Calu3 (cell line): Measurements from ENCODE around the gene CAPN8. TPM values are rescaled to one million over a fixed set of nuclear protein-coding genes. Genes with fewer than 3 reads are reported as not detected.

Experiments
- BruUV-seq: library from RNA; stranded (reverse); fragments of 400-500 nt; replicated peaks from 2 replicates; lab custom pipeline; 2021; lab: Mats Ljungman, UMichigan
- CTCF ChIA-PET: fragments of 300-600 bp; sonication (Branson Sonifier 250); formaldehyde crosslinking; loops from one replicate; lab custom pipeline; 2022; ENCODE audit warnings: antibody characterized with exemption; lab: Charles Lee
- DNase-seq: peaks from one replicate; pipeline ENCODE4 v3.0.0; 2022
- H3K27ac Mint-ChIP-seq: one replicate; pipeline ENCODE4 v1.8.0; 2022; ENCODE audit warnings: mixed read lengths; ENCODE audit not compliant: unreplicated experiment
- H3K27me3 Mint-ChIP-seq: one replicate; pipeline ENCODE4 v1.8.0; 2022; ENCODE audit warnings: mixed read lengths; ENCODE audit not compliant: unreplicated experiment
- H3K36me3 Mint-ChIP-seq: one replicate; pipeline ENCODE4 v1.8.0; 2022; ENCODE audit warnings: mild to moderate bottlenecking, moderate library complexity, mixed read lengths; ENCODE audit not compliant: insufficient read depth, unreplicated experiment
- H3K4me1 Mint-ChIP-seq: one replicate; pipeline ENCODE4 v1.8.0; 2022; ENCODE audit warnings: mild to moderate bottlenecking, low read depth, mixed read lengths; ENCODE audit not compliant: unreplicated experiment
- H3K4me3 Mint-ChIP-seq: one replicate; pipeline ENCODE4 v1.8.0; 2022; ENCODE audit warnings: mild to moderate bottlenecking, low read depth, moderate library complexity, mixed read lengths; ENCODE audit not compliant: unreplicated experiment
- H3K9me3 Mint-ChIP-seq: one replicate; pipeline ENCODE4 v1.8.0; 2022; ENCODE audit warnings: low read depth, mixed read lengths; ENCODE audit not compliant: unreplicated experiment
- intact Hi-C: fragments of 100-400 bp; cut with micrococcal nuclease; formaldehyde crosslinking; loops from one replicate; pipeline ENCODE4 v1.10.0; 2022; ENCODE audit not compliant: unreplicated experiment
- total RNA-seq: library from RNA; stranded (reverse); gene quantifications from 2 replicates; pipeline ENCODE4 v1.2.3, GENCODE V29; 2022
- TF ChIP-seq, protein P1 (sequence below): fragments of 200-600 bp; IDR thresholded peaks from one replicate; pipeline ENCODE4 v1.8.0; 2022; ENCODE audit warnings: antibody characterized with exemption; ENCODE audit not compliant: unreplicated experiment

CAPN8 gene
- total RNA-seq, 1 experiment from 2014 or later, result 108 TPM

DNA sequence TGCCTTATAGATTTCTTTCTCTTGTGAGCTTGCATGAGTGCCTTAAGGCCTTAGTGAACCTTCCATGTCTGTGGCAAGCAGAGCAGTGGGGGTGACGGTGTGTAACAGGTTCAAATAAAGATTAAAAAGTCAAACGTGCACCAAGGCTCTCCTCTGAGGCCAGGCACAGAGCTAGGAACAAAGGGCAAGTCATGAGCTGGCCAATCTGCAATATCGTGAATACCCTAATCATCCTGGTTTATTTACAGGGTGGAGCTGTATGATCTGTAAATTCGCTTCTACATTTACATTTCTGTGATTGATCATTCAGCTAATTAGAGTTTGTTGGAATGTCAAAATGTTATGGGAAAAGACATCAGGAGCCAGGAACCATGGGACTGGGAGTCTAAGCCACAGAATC is 120.2 kb downstream of the CAPN8 start:
- no peak overlapping the region for H3K4me3 Mint-ChIP-seq
- intact Hi-C loops, result no loop called here
- H3K36me3 Mint-ChIP-seq, result peaks cover 12% of the 10 kb centered on the region
- TF ChIP-seq, protein P1, sequence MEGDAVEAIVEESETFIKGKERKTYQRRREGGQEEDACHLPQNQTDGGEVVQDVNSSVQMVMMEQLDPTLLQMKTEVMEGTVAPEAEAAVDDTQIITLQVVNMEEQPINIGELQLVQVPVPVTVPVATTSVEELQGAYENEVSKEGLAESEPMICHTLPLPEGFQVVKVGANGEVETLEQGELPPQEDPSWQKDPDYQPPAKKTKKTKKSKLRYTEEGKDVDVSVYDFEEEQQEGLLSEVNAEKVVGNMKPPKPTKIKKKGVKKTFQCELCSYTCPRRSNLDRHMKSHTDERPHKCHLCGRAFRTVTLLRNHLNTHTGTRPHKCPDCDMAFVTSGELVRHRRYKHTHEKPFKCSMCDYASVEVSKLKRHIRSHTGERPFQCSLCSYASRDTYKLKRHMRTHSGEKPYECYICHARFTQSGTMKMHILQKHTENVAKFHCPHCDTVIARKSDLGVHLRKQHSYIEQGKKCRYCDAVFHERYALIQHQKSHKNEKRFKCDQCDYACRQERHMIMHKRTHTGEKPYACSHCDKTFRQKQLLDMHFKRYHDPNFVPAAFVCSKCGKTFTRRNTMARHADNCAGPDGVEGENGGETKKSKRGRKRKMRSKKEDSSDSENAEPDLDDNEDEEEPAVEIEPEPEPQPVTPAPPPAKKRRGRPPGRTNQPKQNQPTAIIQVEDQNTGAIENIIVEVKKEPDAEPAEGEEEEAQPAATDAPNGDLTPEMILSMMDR, result no peak
- H3K27ac Mint-ChIP-seq, result no peak overlapping the region
- no peak for DNase-seq
- no TSS peak for BruUV-seq
- H3K27me3 Mint-ChIP-seq, result no peaks in the 10 kb centered on the region
- H3K9me3 Mint-ChIP-seq, result no peaks in the 10 kb centered on the region
- peaks cover 4% of the 10 kb centered on the region for H3K4me1 Mint-ChIP-seq
- CTCF ChIA-PET, result interaction anchor here (0.7 kb wide), 3 partner anchors 226 to 394 kb away, joined by 3 to 9 read pairs (median 3); no protein-coding TSS in a partner anchor

DNA sequence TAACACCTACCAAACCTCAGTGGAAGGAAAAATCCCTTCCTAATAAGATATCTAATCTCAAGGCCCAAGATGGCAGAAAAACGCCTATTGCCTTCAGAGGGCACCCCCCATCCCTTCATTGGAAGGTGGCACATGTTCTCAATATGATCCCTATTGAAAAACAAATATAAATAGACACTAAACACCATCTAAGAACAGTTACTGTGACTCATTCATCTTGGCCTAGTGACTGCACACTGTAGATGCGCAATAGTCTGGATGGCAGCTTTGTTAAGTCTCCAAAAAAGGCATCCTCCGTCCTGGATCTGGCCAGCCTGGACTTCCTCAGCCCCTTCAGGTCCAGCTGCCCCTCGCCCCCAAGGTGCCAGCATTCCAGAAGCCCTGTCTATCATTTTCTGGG is 121.9 kb downstream of the CAPN8 start:
- Mint-ChIP-seq H3K4me1 (no peaks in the 10 kb centered on the region), H3K27me3 (no peaks in the 10 kb centered on the region), H3K9me3 (no peaks in the 10 kb centered on the region), H3K27ac (no peak overlapping the region), H3K36me3 (peaks cover 16% of the 10 kb centered on the region), H3K4me3 (no peak overlapping the region)
- CTCF ChIA-PET, result interaction anchor here (0.6 to 1.2 kb wide), 5 partner anchors 10 to 406 kb away, joined by 3 to 5 read pairs (median 4); no protein-coding TSS in a partner anchor
- TF ChIP-seq, protein P1, result no peak
- DNase-seq, result no peak
- no TSS peak for BruUV-seq
- intact Hi-C loops, result no loop called here

DNA sequence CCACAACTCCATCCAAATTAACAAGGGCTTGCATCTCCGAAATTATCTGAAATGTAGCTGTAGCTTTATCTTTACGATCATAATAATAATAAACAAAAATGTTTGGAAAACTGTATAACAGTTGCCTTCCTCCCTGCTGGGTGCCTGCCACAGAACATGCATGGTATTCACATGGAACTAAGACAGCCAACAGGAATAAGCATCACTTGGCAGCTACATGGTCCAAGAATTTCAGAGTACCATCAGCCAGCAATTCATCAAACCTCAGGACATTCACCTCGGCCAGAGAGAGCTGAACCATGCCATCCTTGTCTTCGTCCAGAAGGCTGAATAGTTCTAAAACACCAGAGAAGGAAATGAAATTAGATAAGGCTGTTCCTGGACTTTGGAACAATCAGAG is 122.7 kb downstream of the CAPN8 start:
- Mint-ChIP-seq H3K27ac (no peak overlapping the region), H3K36me3 (peaks cover 20% of the 10 kb centered on the region), H3K4me1 (no peaks in the 10 kb centered on the region), H3K9me3 (no peaks in the 10 kb centered on the region), H3K4me3 (no peak overlapping the region), H3K27me3 (no peaks in the 10 kb centered on the region)
- CTCF ChIA-PET, result interaction anchor here (0.6 to 1.2 kb wide), 3 partner anchors 10 to 141 kb away, joined by 3 to 5 read pairs (median 4); no protein-coding TSS in a partner anchor
- intact Hi-C loops, result no loop called here
- BruUV-seq, result no TSS peak
- TF ChIP-seq, protein P1, result no peak
- no peak for DNase-seq

DNA sequence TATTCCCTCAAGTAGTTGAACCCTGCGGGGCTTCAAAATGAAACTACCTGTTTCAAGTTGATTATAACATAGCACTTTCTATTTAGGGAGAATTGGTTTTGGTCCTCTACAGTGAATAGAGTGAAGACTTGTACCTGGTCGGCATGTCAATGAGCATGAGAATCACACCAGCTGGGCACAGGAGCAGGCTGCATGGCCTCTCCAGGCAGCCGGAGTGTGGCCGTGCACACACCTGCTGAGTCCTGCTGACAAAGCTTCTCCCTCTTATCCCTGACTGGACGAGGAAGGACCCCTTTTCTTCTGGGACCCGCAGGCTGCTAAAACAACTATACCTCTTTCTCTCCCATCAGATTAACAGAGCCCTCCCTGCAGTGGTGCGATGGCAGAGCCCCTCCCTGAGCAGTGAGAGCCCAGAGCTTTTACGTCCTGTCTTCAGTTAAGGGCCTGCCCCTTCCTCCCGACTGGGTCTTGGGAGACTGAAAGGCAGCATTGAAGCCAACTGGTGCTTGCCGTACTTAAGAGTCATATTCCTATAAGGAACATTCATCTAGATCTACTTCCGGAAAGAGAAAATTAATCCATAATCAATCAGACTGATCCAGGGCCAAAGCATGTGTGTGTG is 124.9 kb downstream of the CAPN8 start:
- no TSS peak for BruUV-seq
- Mint-ChIP-seq H3K27ac (no peak overlapping the region), H3K36me3 (peaks cover 16% of the 10 kb centered on the region), H3K4me3 (no peak overlapping the region), H3K27me3 (no peaks in the 10 kb centered on the region), H3K9me3 (no peaks in the 10 kb centered on the region), H3K4me1 (no peaks in the 10 kb centered on the region)
- no peak for DNase-seq
- intact Hi-C loops, result no loop called here
- CTCF ChIA-PET, result interaction anchor here (0.6 kb wide), 1 partner anchor 20 kb away, joined by 4 read pairs; no protein-coding TSS in a partner anchor
- TF ChIP-seq, protein P1, result no peak
